ENCODE data around the gene CYBA.

DNA sequence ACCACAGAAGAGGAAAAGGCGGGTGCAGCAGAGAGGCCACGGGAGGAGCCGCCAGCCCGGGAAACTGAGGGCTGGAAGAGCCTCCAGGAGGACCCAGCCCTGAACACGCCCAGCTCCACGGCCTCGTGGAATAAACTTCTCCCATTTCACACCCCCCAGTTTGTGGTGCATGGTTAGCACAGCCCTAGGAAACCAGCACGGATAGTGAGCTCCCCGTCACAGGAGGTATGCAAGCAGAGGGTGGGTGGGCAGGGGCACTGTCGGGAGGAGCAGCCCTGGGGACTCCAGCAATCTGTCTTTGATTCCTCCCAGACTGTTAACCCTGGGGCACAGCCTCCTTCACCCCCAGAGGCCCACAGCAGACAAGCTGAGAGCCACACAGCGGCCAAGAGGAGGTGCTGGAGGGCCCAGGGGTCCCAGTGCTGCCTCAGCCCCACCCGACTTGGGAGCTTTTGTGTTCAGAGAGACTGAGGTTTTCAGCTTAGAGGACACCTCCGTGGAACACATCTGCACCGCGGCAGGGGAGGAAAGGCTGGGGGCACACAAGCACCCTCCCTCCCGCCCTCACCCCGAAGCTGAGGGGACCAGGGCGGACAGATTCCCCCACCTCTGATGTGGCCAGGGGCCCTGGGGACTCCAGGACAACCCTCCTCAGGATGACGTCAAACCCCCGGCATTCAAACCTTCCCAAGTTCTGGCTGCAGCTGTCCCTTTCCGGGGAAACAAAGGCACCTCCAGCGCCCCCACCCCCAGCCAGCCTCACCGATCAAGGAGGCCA is 14.2 kb downstream of the CYBA start:
- TF ChIP-seq CTCF (IDR thresholded peaks at IDR 0.05), result no peak
- no peak for TF ChIP-seq ZFX (IDR thresholded peaks at IDR 0.05; ENCODE audit: borderline replicate concordance)
